ENCODE measurements around the gene SAG. TPM values are rescaled to one million over a fixed set of nuclear protein-coding genes. Genes with fewer than 3 reads are reported as not detected.

The SAG gene
- total RNA-seq, result not detected in 2 replicates
- long read RNA-seq, result 0 reads

GRCh38 chr2:233307565-233307964 lies at the start of gene SAG:
SAG (plus strand) TSS chr2:233307816; CDS start chr2:233309190, 1,374 bp downstream.
- no peak within 1 kb of the TSS for H3K4me3 Mint-ChIP-seq (ENCODE audit: low read depth)
- no peak within 1 kb of the TSS for H3K27ac Mint-ChIP-seq
- H3K36me3 Mint-ChIP-seq (ENCODE audit: insufficient read depth), result no peaks in the 10 kb centered on the region
- H3K27me3 Mint-ChIP-seq, result peaks cover 3% of the 10 kb centered on the region
- no peak for TF ChIP-seq CTCF (IDR thresholded peaks at IDR 0.05; ENCODE audit: unreplicated experiment)
- H3K9me3 Mint-ChIP-seq (ENCODE audit: low read depth), result no peaks in the 10 kb centered on the region
- no peak for DNase-seq (ENCODE audit: low spot score, unreplicated experiment)
- no peaks in the 10 kb centered on the region for H3K4me1 Mint-ChIP-seq (ENCODE audit: low read depth)

- no peak for TF ChIP-seq CTCF (IDR thresholded peaks at IDR 0.05; ENCODE audit: unreplicated experiment)
- Mint-ChIP-seq H3K9me3 (ENCODE audit: low read depth) (no peaks in the 10 kb centered on the region), H3K27ac (no peak overlapping the region), H3K27me3 (no peaks in the 10 kb centered on the region), H3K36me3 (ENCODE audit: insufficient read depth) (peaks cover 24% of the 10 kb centered on the region), H3K4me1 (ENCODE audit: low read depth) (peaks cover 3% of the 10 kb centered on the region), H3K4me3 (ENCODE audit: low read depth) (no peak overlapping the region)
- no peak for DNase-seq (ENCODE audit: low spot score, unreplicated experiment)
Measured at GRCh38 chr2:233258211-233258610, 49.4 kb upstream of the SAG start.

GRCh38 chr2:233259730-233260129 lies 47.9 kb upstream of the SAG start:
- H3K27me3 Mint-ChIP-seq, result no peaks in the 10 kb centered on the region
- H3K36me3 Mint-ChIP-seq (ENCODE audit: insufficient read depth), result peaks cover 26% of the 10 kb centered on the region
- no peak for TF ChIP-seq CTCF (IDR thresholded peaks at IDR 0.05; ENCODE audit: unreplicated experiment)
- H3K27ac Mint-ChIP-seq, result no peak overlapping the region
- H3K4me1 Mint-ChIP-seq (ENCODE audit: low read depth), result no peaks in the 10 kb centered on the region
- H3K4me3 Mint-ChIP-seq (ENCODE audit: low read depth), result no peak overlapping the region
- H3K9me3 Mint-ChIP-seq (ENCODE audit: low read depth), result no peaks in the 10 kb centered on the region
- DNase-seq (ENCODE audit: low spot score, unreplicated experiment), result no peak

- DNase-seq (ENCODE audit: low spot score, unreplicated experiment), result no peak
- H3K27me3 Mint-ChIP-seq, result no peaks in the 10 kb centered on the region
- no peaks in the 10 kb centered on the region for H3K9me3 Mint-ChIP-seq (ENCODE audit: low read depth)
- TF ChIP-seq CTCF (IDR thresholded peaks at IDR 0.05; ENCODE audit: unreplicated experiment), result no peak
- H3K4me3 Mint-ChIP-seq (ENCODE audit: low read depth), result no peak overlapping the region
- H3K27ac Mint-ChIP-seq, result no peak overlapping the region
- H3K36me3 Mint-ChIP-seq (ENCODE audit: insufficient read depth), result peaks cover 28% of the 10 kb centered on the region
- no peaks in the 10 kb centered on the region for H3K4me1 Mint-ChIP-seq (ENCODE audit: low read depth)
Measured at GRCh38 chr2:233260661-233261060, 47.0 kb upstream of the SAG start.

GRCh38 chr2:233261819-233262555 lies 45.6 kb upstream of the SAG start:
- H3K4me3 Mint-ChIP-seq (ENCODE audit: low read depth), result no peak overlapping the region
- TF ChIP-seq CTCF (IDR thresholded peaks at IDR 0.05; ENCODE audit: unreplicated experiment), result no peak
- no peak overlapping the region for H3K27ac Mint-ChIP-seq
- no peaks in the 10 kb centered on the region for H3K27me3 Mint-ChIP-seq
- H3K4me1 Mint-ChIP-seq (ENCODE audit: low read depth), result peaks cover 3% of the 10 kb centered on the region
- peaks cover 38% of the 10 kb centered on the region for H3K36me3 Mint-ChIP-seq (ENCODE audit: insufficient read depth)
- H3K9me3 Mint-ChIP-seq (ENCODE audit: low read depth), result no peaks in the 10 kb centered on the region
- DNase-seq (ENCODE audit: low spot score, unreplicated experiment), result no peak

Measured in progenitor cell of endocrine pancreas (in vitro differentiated cells).